ENCODE measurements around the gene AFMID. TPM values are rescaled to one million over a fixed set of nuclear protein-coding genes. Genes with fewer than 3 reads are reported as not detected.

Gene AFMID
- total and polyA plus RNA-seq, 2 donors from 2014 or later: 63.9 to 118 TPM

- H3K27ac ChIP-seq (ENCODE audit: low read depth in 2 of 2, low read length in 2 of 2): no peak overlapping the region
These were observed 27.5 kb downstream of the AFMID start for GRCh38 chr17:78214706-78215061.

GRCh38 chr17:78219396-78220150 lies 32.4 kb downstream of the AFMID start:
- peak in 3 of 5 donors; percentile 27 to 44 (median 32) for DNase-seq
- no peak for FAIRE-seq
- Histone ChIP-seq H3K36me3 (ENCODE audit: control insufficient read depth in 2 of 3, insufficient read depth in 3 of 3, low read length in 3 of 3) (no peaks in the 10 kb centered on the region), H3K27ac (ENCODE audit: low read depth in 2 of 2, low read length in 2 of 2) (no peak overlapping the region), H3K9me3 (ENCODE audit: control insufficient read depth in 2 of 3, insufficient read depth in 1 of 3, low read length in 3 of 3) (no peaks in the 10 kb centered on the region), H3K27me3 (ENCODE audit: control insufficient read depth, insufficient read depth, low read length) (no peaks in the 10 kb centered on the region), H3K4me1 (ENCODE audit: control insufficient read depth in 2 of 3, insufficient read depth in 2 of 3, low read depth in 1 of 3, low read length in 3 of 3) (no peaks in the 10 kb centered on the region), H3K9ac (ENCODE audit: low read length in 3 of 3) (no peak overlapping the region), H3K4me3 (ENCODE audit: low read length in 3 of 3) (no peak overlapping the region)
- no peak for TF ChIP-seq CTCF (IDR thresholded peaks at IDR 0.05; ENCODE audit: borderline replicate concordance, extremely low read depth, insufficient read depth)
- intact Hi-C loops (cut with DNase I): no loop called here

More at GRCh38 chr17:78214706-78215061, 27.5 kb downstream of the AFMID start:
- Histone ChIP-seq H3K9me3 (ENCODE audit: control insufficient read depth in 2 of 3, insufficient read depth in 1 of 3, low read length in 3 of 3) (no peaks in the 10 kb centered on the region), H3K27me3 (ENCODE audit: control insufficient read depth, insufficient read depth, low read length) (no peaks in the 10 kb centered on the region), H3K4me1 (ENCODE audit: control insufficient read depth in 2 of 3, insufficient read depth in 2 of 3, low read depth in 1 of 3, low read length in 3 of 3) (peaks cover 0 to 3% (median 0%) of the 10 kb centered on the region in 3 donors), H3K9ac (ENCODE audit: low read length in 3 of 3) (peak overlapping the region in 1 of 3 donors; percentile 51), H3K36me3 (ENCODE audit: control insufficient read depth in 2 of 3, insufficient read depth in 3 of 3, low read length in 3 of 3) (no peaks in the 10 kb centered on the region), H3K4me3 (ENCODE audit: low read length in 3 of 3) (peak overlapping the region in 1 of 3 donors; percentile 57)
- no peak for DNase-seq
- FAIRE-seq: no peak
- TF ChIP-seq CTCF (IDR thresholded peaks at IDR 0.05; ENCODE audit: borderline replicate concordance, extremely low read depth, insufficient read depth): no peak
- intact Hi-C loops (cut with DNase I): no loop called here

- no peaks in the 10 kb centered on the region for H3K36me3 ChIP-seq (ENCODE audit: control insufficient read depth in 2 of 3, insufficient read depth in 3 of 3, low read length in 3 of 3)
- DNase-seq (no peak), FAIRE-seq (no peak)
- H3K4me3 ChIP-seq (ENCODE audit: low read length in 3 of 3): no peak overlapping the region
- H3K27ac ChIP-seq (ENCODE audit: low read depth in 2 of 2, low read length in 2 of 2): peak overlapping the region in 1 of 2 donors; percentile 71
- intact Hi-C loops (cut with DNase I): no loop called here
- no peaks in the 10 kb centered on the region for H3K9me3 ChIP-seq (ENCODE audit: control insufficient read depth in 2 of 3, insufficient read depth in 1 of 3, low read length in 3 of 3)
- H3K4me1 ChIP-seq (ENCODE audit: control insufficient read depth in 2 of 3, insufficient read depth in 2 of 3, low read depth in 1 of 3, low read length in 3 of 3): no peaks in the 10 kb centered on the region
- no peak overlapping the region for H3K9ac ChIP-seq (ENCODE audit: low read length in 3 of 3)
- no peaks in the 10 kb centered on the region for H3K27me3 ChIP-seq (ENCODE audit: control insufficient read depth, insufficient read depth, low read length)
- TF ChIP-seq CTCF (IDR thresholded peaks at IDR 0.05; ENCODE audit: borderline replicate concordance, extremely low read depth, insufficient read depth): no peak
These were observed 35.9 kb downstream of the AFMID start for GRCh38 chr17:78223061-78223460.
